Neural progenitor cell (in vitro differentiated cells): Measurements from ENCODE around the gene ASB3. TPM values are rescaled to one million over a fixed set of nuclear protein-coding genes. Genes with fewer than 3 reads are reported as not detected.

Experiments used
- DNase-seq: peaks from one replicate; pipeline ENCODE4 v3.0.0-alpha.2; 2016; ENCODE audit warnings: low spot score
- H2AFZ ChIP-seq: fragments of 200-600 bp; sonication (generic); replicated peaks from 2 replicates; pipeline ENCODE4 v1.6.1; 2016; ENCODE audit warnings: antibody characterized with exemption
- H3F3A ChIP-seq: fragments of 200-600 bp; sonication (generic); 2 replicates; pipeline ENCODE4 v1.6.1; 2016; ENCODE audit warnings: antibody characterized with exemption, low read depth
- H3K27ac ChIP-seq: fragments of 200-600 bp; sonication (generic); 2 replicates; pipeline ENCODE4 v1.5.1; 2016; ENCODE audit warnings: mild to moderate bottlenecking
- H3K27me3 ChIP-seq: fragments of 200-600 bp; sonication (generic); 2 replicates; pipeline ENCODE4 v1.6.1; 2016; ENCODE audit warnings: mild to moderate bottlenecking, moderate library complexity
- H3K36me3 ChIP-seq: fragments of 200-600 bp; sonication (generic); 2 replicates; pipeline ENCODE4 v1.5.1; 2016
- H3K4me1 ChIP-seq: fragments of 200-600 bp; sonication (generic); 2 replicates; pipeline ENCODE4 v1.6.1; 2016; ENCODE audit warnings: mixed run types
- H3K4me2 ChIP-seq: fragments of 200-600 bp; sonication (generic); 2 replicates; pipeline ENCODE4 v1.6.1; 2016
- H3K4me3 ChIP-seq: fragments of 200-600 bp; sonication (generic); 2 replicates; pipeline ENCODE4 v1.5.1; 2016
- H3K79me2 ChIP-seq: fragments of 200-600 bp; sonication (generic); 2 replicates; pipeline ENCODE4 v1.6.1; 2016; ENCODE audit warnings: low read depth
- H3K9ac ChIP-seq: fragments of 200-600 bp; sonication (generic); 2 replicates; pipeline ENCODE4 v1.6.1; 2016
- H3K9me3 ChIP-seq: fragments of 200-600 bp; sonication (generic); 2 replicates; pipeline ENCODE4 v1.5.1; 2016; ENCODE audit warnings: low read depth
- H4K20me1 ChIP-seq: fragments of 200-600 bp; sonication (generic); 2 replicates; pipeline ENCODE4 v1.6.1; 2016; ENCODE audit warnings: low read depth
- H3K27ac Mint-ChIP-seq: 3 replicates; pipeline ENCODE4 v1.8.0; 2021; ENCODE audit warnings: mixed read lengths
- H3K27me3 Mint-ChIP-seq: 2 replicates; pipeline ENCODE4 v1.8.0; 2022; ENCODE audit warnings: low read depth, mild to moderate bottlenecking, inconsistent platforms, moderate library complexity, mixed read lengths; ENCODE audit not compliant: insufficient read depth
- H3K36me3 Mint-ChIP-seq: 3 replicates; pipeline ENCODE4 v1.8.0; 2021; ENCODE audit warnings: mixed read lengths
- H3K4me1 Mint-ChIP-seq: 3 replicates; pipeline ENCODE4 v1.8.0; 2021; ENCODE audit warnings: mixed read lengths
- H3K4me3 Mint-ChIP-seq: 3 replicates; pipeline ENCODE4 v1.8.0; 2021; ENCODE audit warnings: mild to moderate bottlenecking, moderate library complexity, mixed read lengths
- H3K9me3 Mint-ChIP-seq: 3 replicates; pipeline ENCODE4 v1.8.0; 2020; ENCODE audit warnings: mixed read lengths
- CTCF ChIP-seq: fragments of 200-600 bp; sonication (generic); IDR thresholded peaks from 2 replicates; pipeline ENCODE4 v1.5.1; 2017; ENCODE audit warnings: antibody characterized with exemption, mild to moderate bottlenecking
- EZH2 ChIP-seq: fragments of 200-600 bp; sonication (generic); IDR thresholded peaks from 2 replicates; pipeline ENCODE4 v1.6.1; 2017; ENCODE audit warnings: antibody characterized with exemption, mild to moderate bottlenecking, moderate library complexity
- EZH2phosphoT487 ChIP-seq: fragments of 200-600 bp; sonication (generic); IDR thresholded peaks from 2 replicates; pipeline ENCODE4 v1.6.1; 2017; ENCODE audit warnings: antibody characterized with exemption
- total RNA-seq: library from RNA; depleted of rRNA; stranded (reverse); fragments of >200 nt; gene quantifications from 2 replicates; pipeline ENCODE4 v1.2.3, GENCODE V29; 2015; ENCODE audit warnings: low replicate concordance

ASB3 gene
- total RNA-seq, 1 donor from 2014 or later = 71.9 TPM

- H3K36me3 Mint-ChIP-seq = peaks cover 13% of the 10 kb centered on the region
- H3K4me2 ChIP-seq = no peak overlapping the region
- H3K79me2 ChIP-seq = no peaks in the 10 kb centered on the region
- H3K4me3 ChIP-seq = no peak overlapping the region
- no peaks in the 10 kb centered on the region for H3K4me1 ChIP-seq
- H2AFZ ChIP-seq = no peak overlapping the region
- TF ChIP-seq CTCF (no peak), EZH2 (no peak), EZH2phosphoT487 (no peak)
- DNase-seq = no peak
- H3K4me1 Mint-ChIP-seq = no peaks in the 10 kb centered on the region
- peaks cover 17% of the 10 kb centered on the region for H3K36me3 ChIP-seq
- peaks cover 2% of the 10 kb centered on the region for H3K27me3 Mint-ChIP-seq
- H3K9me3 Mint-ChIP-seq = no peaks in the 10 kb centered on the region
- no peak overlapping the region for H3K27ac Mint-ChIP-seq
- no peak overlapping the region for H3K27ac ChIP-seq
- no peak overlapping the region for H3K9ac ChIP-seq
- H3K4me3 Mint-ChIP-seq = no peak overlapping the region
- no peaks in the 10 kb centered on the region for H3F3A ChIP-seq
- no peaks in the 10 kb centered on the region for H4K20me1 ChIP-seq
- H3K9me3 ChIP-seq = no peaks in the 10 kb centered on the region
- H3K27me3 ChIP-seq = no peaks in the 10 kb centered on the region
Observed at GRCh38 chr2:53813151-53813550, 26.4 kb upstream of the ASB3 start.

- Mint-ChIP-seq H3K36me3 (peaks cover 11% of the 10 kb centered on the region), H3K9me3 (no peaks in the 10 kb centered on the region), H3K4me3 (no peak overlapping the region), H3K4me1 (no peaks in the 10 kb centered on the region), H3K27ac (no peak overlapping the region), H3K27me3 (peaks cover 2% of the 10 kb centered on the region)
- no peak overlapping the region for H3K4me3 ChIP-seq
- H3K9ac ChIP-seq = no peak overlapping the region
- no peaks in the 10 kb centered on the region for H3K9me3 ChIP-seq
- no peaks in the 10 kb centered on the region for H4K20me1 ChIP-seq
- peaks cover 16% of the 10 kb centered on the region for H3K36me3 ChIP-seq
- no peak for TF ChIP-seq CTCF
- no peak for TF ChIP-seq EZH2phosphoT487
- no peak for TF ChIP-seq EZH2
- DNase-seq = no peak
- H3K79me2 ChIP-seq = no peaks in the 10 kb centered on the region
- no peaks in the 10 kb centered on the region for H3K4me1 ChIP-seq
- no peak overlapping the region for H3K27ac ChIP-seq
- H3K4me2 ChIP-seq = no peak overlapping the region
- no peaks in the 10 kb centered on the region for H3K27me3 ChIP-seq
- H2AFZ ChIP-seq = no peak overlapping the region
- H3F3A ChIP-seq = no peaks in the 10 kb centered on the region
Observed at GRCh38 chr2:53811601-53812000, 24.8 kb upstream of the ASB3 start.

GRCh38 chr2:53802617-53803151 is 15.9 kb upstream of the ASB3 start:
- H3K4me2 ChIP-seq = no peak overlapping the region
- no peak overlapping the region for H3K4me3 ChIP-seq
- H3K36me3 ChIP-seq = peaks cover 7% of the 10 kb centered on the region
- no peak overlapping the region for H2AFZ ChIP-seq
- Mint-ChIP-seq H3K4me3 (no peak overlapping the region), H3K27ac (no peak overlapping the region), H3K9me3 (no peaks in the 10 kb centered on the region), H3K4me1 (peaks cover 3% of the 10 kb centered on the region), H3K27me3 (no peaks in the 10 kb centered on the region), H3K36me3 (peaks cover 3% of the 10 kb centered on the region)
- H3K9me3 ChIP-seq = no peaks in the 10 kb centered on the region
- no peak overlapping the region for H3K27ac ChIP-seq
- H3K4me1 ChIP-seq = no peaks in the 10 kb centered on the region
- TF ChIP-seq EZH2 = no peak
- no peak for TF ChIP-seq EZH2phosphoT487
- no peak for TF ChIP-seq CTCF
- no peaks in the 10 kb centered on the region for H3F3A ChIP-seq
- no peaks in the 10 kb centered on the region for H3K27me3 ChIP-seq
- DNase-seq = no peak
- H3K79me2 ChIP-seq = no peaks in the 10 kb centered on the region
- no peak overlapping the region for H3K9ac ChIP-seq
- H4K20me1 ChIP-seq = no peaks in the 10 kb centered on the region
